Measurements from ENCODE around the gene CCDC167.

DNA sequence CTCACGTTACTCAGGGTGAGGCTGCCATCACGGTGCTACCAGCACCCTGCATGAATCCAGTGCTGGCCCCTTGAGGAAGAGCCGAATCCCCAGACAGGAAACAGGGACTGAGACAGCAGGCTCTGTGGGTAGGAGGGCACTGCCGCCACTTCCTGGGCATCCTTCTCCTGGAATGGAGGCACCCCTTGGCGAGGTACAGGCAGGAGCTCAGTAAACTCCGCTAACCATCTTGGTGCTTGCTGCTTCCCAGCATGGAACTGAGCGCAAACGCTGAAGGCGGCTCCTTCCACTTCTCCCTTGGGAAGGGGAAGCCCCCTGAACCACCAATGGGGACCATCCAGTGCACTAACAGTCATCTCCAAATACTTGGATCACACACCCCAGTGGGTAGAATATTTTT, 13.5 kb upstream of the CCDC167 start:
- no peak for TF ChIP-seq CTCF (IDR thresholded peaks at IDR 0.05; ENCODE audit: low read depth, low read length, poor library complexity, severe bottlenecking)
- TF ChIP-seq EZH2phosphoT487 (IDR thresholded peaks at IDR 0.05; ENCODE audit: borderline replicate concordance, low read length) = no peak
